ENCODE measurements around the gene HSFX3. TPM values are rescaled to one million over a fixed set of nuclear protein-coding genes. Genes with fewer than 3 reads are reported as not detected.
A peak's percentile ranks its signal among the peaks of the same experiment; 100 is the strongest.

Gene HSFX3
- total RNA-seq, 1 experiment from 2014 or later = not detected

GRCh38 chrX:149541521-149542047, 8.1 kb downstream of the HSFX3 start:
- Histone ChIP-seq H3K9ac (ENCODE audit: low read length) (peak overlapping the region; percentile 89), H3K9me2 (replicated peaks; ENCODE audit: low read length) (no peaks in the 10 kb centered on the region), H3K9me3 (ENCODE audit: low read length) (no peaks in the 10 kb centered on the region), H4K20me1 (ENCODE audit: low read length) (no peaks in the 10 kb centered on the region), H3K27ac (ENCODE audit: low read length) (peak overlapping the region; percentile 91; the same call in 1 of the 2 replicates), H3K4me1 (ENCODE audit: insufficient read depth, low read length) (peaks cover 8% of the 10 kb centered on the region; the same call in 1 of the 2 replicates), H3K27me3 (ENCODE audit: low read length) (no peaks in the 10 kb centered on the region), H3K4me3 (ENCODE audit: low read length) (peak overlapping the region; percentile 90), H3F3A (ENCODE audit: low read length, unreplicated experiment) (no peaks in the 10 kb centered on the region), H3K4me2 (ENCODE audit: low read length) (peak overlapping the region; percentile 97), H2AFZ (ENCODE audit: low read length) (peak overlapping the region; percentile 88), H3K36me3 (ENCODE audit: low read depth, low read length) (no peaks in the 10 kb centered on the region), H3K79me2 (ENCODE audit: low read length) (peaks cover 9% of the 10 kb centered on the region)
- ATAC-seq (no peak), DNase-seq (no peak)
- BruUV-seq (replicated peaks) = no TSS peak
- POLR2A ChIA-PET (ENCODE audit: unreplicated experiment) = no interaction called here
- TF ChIP-seq CTCF (conservative IDR thresholded peaks at IDR 0.05; ENCODE audit: low read depth, low read length) (no peak), EZH2phosphoT487 (IDR thresholded peaks at IDR 0.05; ENCODE audit: borderline replicate concordance, low read length) (no peak), EZH2 (IDR thresholded peaks at IDR 0.05; ENCODE audit: low read length, unreplicated experiment) (no peak)
- CTCF ChIA-PET = no interaction called here
- intact Hi-C loops (cut with micrococcal nuclease) = loop anchor here (2.0 kb wide), 1 partner anchor 47 kb away; no protein-coding TSS in a partner anchor

GRCh38 chrX:149540621-149541520, 8.9 kb downstream of the HSFX3 start, which contains the start of gene EOLA1:
TSS of gene EOLA1 (plus strand) at chrX:149541012. CDS start at chrX:149545631, 4,619 bp downstream.
- Histone ChIP-seq H3K9me3 (ENCODE audit: low read length) (no peaks in the 10 kb centered on the region), H3K4me3 (ENCODE audit: low read length) (peak within 1 kb of the TSS; percentile 90), H3K36me3 (ENCODE audit: low read depth, low read length) (no peaks in the 10 kb centered on the region), H3K79me2 (ENCODE audit: low read length) (peaks cover 9% of the 10 kb centered on the region), H3K4me2 (ENCODE audit: low read length) (peak within 1 kb of the TSS; percentile 97), H3K9ac (ENCODE audit: low read length) (peak within 1 kb of the TSS; percentile 89), H3K27me3 (ENCODE audit: low read length) (no peaks in the 10 kb centered on the region), H4K20me1 (ENCODE audit: low read length) (no peaks in the 10 kb centered on the region), H2AFZ (ENCODE audit: low read length) (peak within 1 kb of the TSS; percentile 88), H3K9me2 (replicated peaks; ENCODE audit: low read length) (no peaks in the 10 kb centered on the region), H3K4me1 (ENCODE audit: insufficient read depth, low read length) (peaks cover 8% of the 10 kb centered on the region; the same call in 1 of the 2 replicates), H3K27ac (ENCODE audit: low read length) (peak within 1 kb of the TSS; percentile 91), H3F3A (ENCODE audit: low read length, unreplicated experiment) (no peaks in the 10 kb centered on the region)
- BruUV-seq (replicated peaks) = TSS peak; percentile 52
- intact Hi-C loops (cut with micrococcal nuclease) = loop anchor here (2.0 kb wide), 1 partner anchor 46 kb away; no protein-coding TSS in a partner anchor
- CTCF ChIA-PET = interaction anchor here (0.6 to 1.0 kb wide), 2 partner anchors 28 to 78 kb away, joined by 3 to 4 read pairs; no protein-coding TSS in a partner anchor
- DNase-seq (peak; percentile 96), ATAC-seq (peak; percentile 79)
- POLR2A ChIA-PET (ENCODE audit: unreplicated experiment) = interaction anchor here (0.6 to 2.5 kb wide), 2 partner anchors 398 to 1493 kb away, joined by 5 to 32 read pairs; partner anchors contain the start of gene EOLA2
- TF ChIP-seq EZH2phosphoT487 (IDR thresholded peaks at IDR 0.05; ENCODE audit: borderline replicate concordance, low read length) = no peak
- no peak for TF ChIP-seq EZH2 (IDR thresholded peaks at IDR 0.05; ENCODE audit: low read length, unreplicated experiment)
- TF ChIP-seq CTCF (conservative IDR thresholded peaks at IDR 0.05; ENCODE audit: low read depth, low read length) = no peak

Data from PC-3 (cell line).